Activated CD8-positive, alpha-beta memory T cell treated with anti-CD3 and anti-CD28 coated beads, Interleukin-2, amount 10 ng/mL, durations not matched to agents 7 days and 5 days (primary cell): ENCODE measurements around the gene SEMA4F. TPM values are rescaled to one million over a fixed set of nuclear protein-coding genes. Genes with fewer than 3 reads are reported as not detected.

Source experiments
- ATAC-seq: fragments of 150-1000 bp; cut with Tn5 transposase; one replicate; pipeline ENCODE4 v1.10.0; 2021; ENCODE audit warnings: moderate library complexity
- CTCF ChIA-PET: fragments of 350-600 bp; sonication (Branson Sonifier 250); formaldehyde crosslinking; loops from one replicate; lab custom pipeline; 2021; ENCODE audit warnings: antibody characterized with exemption; lab: Charles Lee
- DNase-seq: peaks from one replicate; pipeline ENCODE4 v3.0.0-alpha.2; 2020
- H3K27ac Mint-ChIP-seq: one replicate; pipeline ENCODE4 v1.8.0; 2021; ENCODE audit warnings: mild to moderate bottlenecking, mixed read lengths
- H3K27me3 Mint-ChIP-seq: one replicate; pipeline ENCODE4 v1.8.0; 2021; ENCODE audit warnings: mixed read lengths
- H3K36me3 Mint-ChIP-seq: one replicate; pipeline ENCODE4 v1.8.0; 2021; ENCODE audit warnings: mild to moderate bottlenecking, mixed read lengths
- H3K4me1 Mint-ChIP-seq: one replicate; pipeline ENCODE4 v1.8.0; 2021; ENCODE audit warnings: mixed read lengths
- H3K4me3 Mint-ChIP-seq: one replicate; pipeline ENCODE4 v1.8.0; 2021; ENCODE audit warnings: mild to moderate bottlenecking, moderate library complexity, mixed read lengths
- H3K9me3 Mint-ChIP-seq: one replicate; pipeline ENCODE4 v1.8.0; 2022; ENCODE audit warnings: low read depth, mixed read lengths
- total RNA-seq, 2 experiments: library from RNA; stranded (reverse); gene quantifications; one replicate each; pipeline ENCODE4 v1.2.3, GENCODE V29; 2021

Gene SEMA4F
- total RNA-seq, 2 experiments from 2014 or later = 4.1 to 6.8 TPM

DNA sequence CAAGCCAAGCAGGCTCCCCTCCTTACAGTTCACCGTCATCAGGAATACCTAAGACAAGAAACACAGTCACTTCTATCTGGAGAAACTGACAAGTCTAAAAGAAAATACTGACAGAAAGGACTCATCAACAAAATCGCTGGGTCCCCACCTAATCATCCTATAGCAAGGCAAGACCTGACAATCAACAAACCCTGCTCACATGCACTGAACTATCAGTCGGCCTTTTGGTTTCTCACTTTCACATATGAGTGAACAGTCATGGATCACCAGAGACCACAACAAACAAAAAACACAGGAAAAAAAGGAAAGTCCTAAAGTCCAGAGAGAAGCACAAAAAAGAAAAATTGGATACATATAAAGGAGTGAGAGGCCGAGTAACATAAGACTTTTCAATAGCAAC is 70.4 kb downstream of the SEMA4F start:
- no peaks in the 10 kb centered on the region for H3K9me3 Mint-ChIP-seq
- H3K36me3 Mint-ChIP-seq = no peaks in the 10 kb centered on the region
- H3K4me3 Mint-ChIP-seq = no peak overlapping the region
- H3K4me1 Mint-ChIP-seq = no peaks in the 10 kb centered on the region
- ATAC-seq (no peak), DNase-seq (no peak)
- CTCF ChIA-PET = no interaction called here
- peaks cover 33% of the 10 kb centered on the region for H3K27me3 Mint-ChIP-seq
- H3K27ac Mint-ChIP-seq = no peak overlapping the region

- CTCF ChIA-PET = no interaction called here
- peaks cover 34% of the 10 kb centered on the region for H3K27me3 Mint-ChIP-seq
- no peak for ATAC-seq
- H3K4me3 Mint-ChIP-seq = no peak overlapping the region
- H3K9me3 Mint-ChIP-seq = no peaks in the 10 kb centered on the region
- H3K36me3 Mint-ChIP-seq = no peaks in the 10 kb centered on the region
- H3K4me1 Mint-ChIP-seq = no peaks in the 10 kb centered on the region
- no peak for DNase-seq
- H3K27ac Mint-ChIP-seq = no peak overlapping the region
Measured at GRCh38 chr2:74725287-74725686, 71.2 kb downstream of the SEMA4F start.

DNA sequence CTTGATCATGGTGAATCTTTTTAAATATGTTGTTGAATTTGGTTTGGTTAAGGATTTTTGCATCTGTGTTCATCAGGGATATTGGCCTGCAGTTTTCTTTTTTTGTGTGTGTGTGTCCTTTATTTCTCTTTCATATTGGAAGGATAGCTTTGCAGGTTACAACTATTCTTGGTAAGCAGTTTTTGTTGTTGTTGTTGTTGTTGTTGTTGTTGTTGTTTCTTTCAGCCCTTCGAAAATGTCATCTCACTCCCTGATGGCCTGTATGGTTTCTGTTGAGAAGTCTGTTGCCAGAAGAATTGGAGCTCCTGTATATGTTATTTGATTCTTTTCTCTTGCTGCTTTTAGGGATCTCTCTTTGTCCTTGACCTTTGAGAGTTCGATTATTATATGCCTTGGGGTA is 74.8 kb downstream of the SEMA4F start:
- no peak for DNase-seq
- Mint-ChIP-seq H3K4me1 (no peaks in the 10 kb centered on the region), H3K4me3 (no peak overlapping the region), H3K36me3 (no peaks in the 10 kb centered on the region), H3K27me3 (peaks cover 47% of the 10 kb centered on the region), H3K27ac (no peak overlapping the region), H3K9me3 (no peaks in the 10 kb centered on the region)
- CTCF ChIA-PET = no interaction called here
- ATAC-seq = no peak

GRCh38 chr2:74730530-74730929 is 76.5 kb downstream of the SEMA4F start:
- no peaks in the 10 kb centered on the region for H3K9me3 Mint-ChIP-seq
- no peak overlapping the region for H3K4me3 Mint-ChIP-seq
- peaks cover 47% of the 10 kb centered on the region for H3K27me3 Mint-ChIP-seq
- CTCF ChIA-PET = interaction anchor here (1.7 kb wide), 1 partner anchor 145 kb away, joined by 6 read pairs; no protein-coding TSS in a partner anchor
- no peaks in the 10 kb centered on the region for H3K36me3 Mint-ChIP-seq
- no peak overlapping the region for H3K27ac Mint-ChIP-seq
- no peaks in the 10 kb centered on the region for H3K4me1 Mint-ChIP-seq
- ATAC-seq = no peak
- no peak for DNase-seq

Other genes with a start within 250 kb of the SEMA4F start
- gene C2orf81, start 232.6 kb upstream of the SEMA4F start, total RNA-seq = 1 to 10 TPM in 1 of 2 experiments, under 1 TPM in 1; 0.93 to 1.8 TPM
- gene WDR54, start 232.5 kb upstream of the SEMA4F start, total RNA-seq = 10 to 100 TPM; 82.7 to 84.0 TPM
- gene RTKN, start 212.3 kb upstream of the SEMA4F start, total RNA-seq = 1 to 10 TPM in 1 of 2 experiments, under 1 TPM in 1; 0.50 to 1.9 TPM
- gene INO80B, start 199.2 kb upstream of the SEMA4F start, total RNA-seq = 10 to 100 TPM; 31.1 to 39.5 TPM
- gene WBP1, start 195.8 kb upstream of the SEMA4F start, total RNA-seq = 10 to 100 TPM; 40.5 to 46.8 TPM
- gene MOGS, start 188.9 kb upstream of the SEMA4F start, total RNA-seq = 10 to 100 TPM; 60.4 to 78.2 TPM
- gene MRPL53, start 181.6 kb upstream of the SEMA4F start, total RNA-seq = 100 to 1,000 TPM in 1 of 2 experiments, 10 to 100 TPM in 1; 93.9 to 111 TPM
- gene CCDC142, start 171.2 kb upstream of the SEMA4F start, total RNA-seq = 10 to 100 TPM; 26.5 to 29.5 TPM
- 10 to 100 TPM; 39.4 to 48.8 TPM for gene TTC31, start 171.2 kb upstream of the SEMA4F start, total RNA-seq
- gene LBX2, start 154.6 kb upstream of the SEMA4F start, total RNA-seq = 1 to 10 TPM; 1.3 to 2.4 TPM
- 10 to 100 TPM; 15.5 to 34.0 TPM for gene PCGF1, start 146.6 kb upstream of the SEMA4F start, total RNA-seq
- 1 to 10 TPM in 1 of 2 experiments, under 1 TPM in 1; 0.82 to 1.3 TPM for gene TLX2, start 139.8 kb upstream of the SEMA4F start, total RNA-seq
- under 1 TPM; 0.38 to 0.94 TPM for gene DQX1, start 128.0 kb upstream of the SEMA4F start, total RNA-seq
- gene AUP1, start 124.5 kb upstream of the SEMA4F start, total RNA-seq = 100 to 1,000 TPM; 140 to 158 TPM
- 10 to 100 TPM; 52.2 to 87.2 TPM for gene HTRA2, start 124.3 kb upstream of the SEMA4F start, total RNA-seq
- gene LOXL3, start 100.3 kb upstream of the SEMA4F start, total RNA-seq = 1 to 10 TPM in 1 of 2 experiments, under 1 TPM in 1; 0.76 to 1.8 TPM
- gene DOK1, start 99.5 kb upstream of the SEMA4F start, total RNA-seq = 10 to 100 TPM; 47.1 to 52.1 TPM
- gene M1AP, start 5.9 kb upstream of the SEMA4F start, total RNA-seq = not detected
- 10 to 100 TPM; 32.2 to 45.8 TPM for gene HK2, start 179.9 kb downstream of the SEMA4F start, total RNA-seq